Hypothalamus (tissue), 51 donors: ENCODE data around the gene PATJ.
"Not testable (repeated sequence)": the region's sequence is repeated elsewhere in the genome, so short reads cannot be mapped to it uniquely, and the experiment has no call there.

Source experiments
- DNase-seq, 51 donors: peaks; one replicate each; lab custom pipeline; 2025; lab: John Stamatoyannopoulos, UW

Gene PATJ

DNA sequence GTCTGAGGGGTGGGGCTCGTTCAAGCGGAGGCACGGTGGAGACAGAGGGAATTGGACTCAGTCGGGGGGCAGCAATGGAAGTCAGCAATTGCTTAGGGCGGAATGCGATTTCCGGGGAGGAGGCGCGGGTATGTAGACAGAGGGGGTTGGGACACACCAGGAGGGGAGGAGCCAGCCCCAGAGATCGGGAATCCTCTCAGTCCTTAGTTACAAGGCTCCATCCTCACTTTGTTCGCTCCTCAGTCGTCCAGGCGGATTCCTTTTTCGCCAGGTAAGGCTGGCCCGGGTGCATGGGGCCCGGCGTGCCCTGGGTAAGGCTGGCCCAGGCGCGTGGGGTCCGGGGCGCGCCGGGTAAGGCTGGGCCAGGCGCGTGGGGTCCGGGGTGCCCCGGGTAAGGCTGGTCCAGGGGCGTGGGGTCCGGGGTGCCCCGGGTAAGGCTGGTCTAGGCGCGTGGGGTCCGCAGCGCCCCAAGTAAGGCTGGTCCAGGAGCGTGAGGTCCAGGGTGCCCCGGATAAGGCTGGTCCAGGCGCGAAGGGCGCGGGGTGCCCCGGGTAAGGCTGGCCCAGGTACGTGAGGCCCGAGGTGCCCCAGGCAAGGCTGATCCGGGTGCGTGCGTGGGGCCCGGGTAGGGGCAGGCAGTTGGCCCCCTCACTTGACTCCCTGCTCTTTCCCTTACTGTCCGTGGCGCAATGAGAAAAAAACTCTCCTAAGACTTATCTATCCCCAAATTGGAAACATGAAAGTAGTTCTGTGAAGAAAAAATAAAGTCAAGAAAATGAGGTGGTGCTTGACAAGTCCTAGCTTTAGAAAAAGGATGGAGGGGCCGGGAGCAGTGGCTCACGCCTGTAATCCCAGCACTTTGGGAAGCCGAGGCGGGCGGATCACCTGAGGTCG lies 452.6 kb downstream of the PATJ start, which contains the start of gene L1TD1:
Gene L1TD1, plus strand, starts transcription at position 199 of the 894 bp plus-strand sequence. CDS start 11,780 bp downstream, outside the sequence.
- DNase-seq = no peak

- no peak for DNase-seq
Observed at GRCh38 chr1:62196086-62196690, 453.9 kb downstream of the PATJ start.

DNA sequence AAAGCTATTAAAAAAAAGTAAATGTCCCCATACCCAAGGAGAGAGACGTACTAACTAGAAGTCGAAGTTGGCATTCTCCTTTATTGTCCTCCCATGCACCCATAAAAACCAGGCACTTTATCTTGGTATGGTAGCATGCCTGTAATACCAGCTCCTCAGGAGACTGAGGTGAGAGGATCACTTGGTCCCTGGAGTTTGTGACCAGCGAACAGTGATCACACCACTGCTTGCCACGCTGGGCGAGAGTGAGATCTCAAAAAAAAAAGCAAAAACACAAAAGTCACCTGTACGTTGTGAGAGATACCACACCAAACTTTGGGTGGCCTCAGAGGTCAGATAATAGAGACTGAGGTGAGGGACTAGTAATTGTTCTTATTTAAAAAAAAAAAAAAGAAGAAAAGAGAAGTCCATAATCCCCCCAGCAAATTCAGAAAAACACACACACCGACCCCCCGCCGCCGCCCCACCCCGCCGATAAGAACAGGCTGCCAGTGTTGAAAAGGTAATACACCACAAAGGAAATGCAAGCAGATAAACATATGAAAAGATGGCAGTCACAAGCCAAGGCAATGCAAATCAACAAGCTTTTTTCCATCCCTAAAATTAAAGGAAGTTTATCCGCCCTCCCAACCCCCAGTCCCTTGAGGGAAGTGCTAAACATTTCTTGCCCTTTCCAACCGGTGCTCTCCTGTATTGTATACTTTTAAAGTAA lies 455.9 kb downstream of the PATJ start:
- no peak for DNase-seq

DNA sequence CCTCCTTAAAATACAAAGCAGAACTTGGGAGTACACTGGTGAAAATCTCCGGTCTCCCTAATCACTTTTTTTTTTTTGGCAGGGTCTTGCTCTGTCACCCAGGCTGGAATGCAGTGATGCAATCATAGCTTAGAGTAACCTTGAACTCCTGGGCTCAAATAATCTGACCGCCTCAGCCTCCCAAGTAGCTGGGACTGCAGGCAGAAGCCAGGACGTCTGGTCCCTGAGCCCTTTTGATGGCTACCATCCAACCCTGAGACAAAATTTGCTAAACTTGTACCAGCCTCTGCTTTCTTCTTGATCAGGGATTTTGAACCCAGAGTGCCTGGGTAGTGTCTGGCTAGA lies 456.5 kb downstream of the PATJ start:
- DNase-seq = no peak

DNA sequence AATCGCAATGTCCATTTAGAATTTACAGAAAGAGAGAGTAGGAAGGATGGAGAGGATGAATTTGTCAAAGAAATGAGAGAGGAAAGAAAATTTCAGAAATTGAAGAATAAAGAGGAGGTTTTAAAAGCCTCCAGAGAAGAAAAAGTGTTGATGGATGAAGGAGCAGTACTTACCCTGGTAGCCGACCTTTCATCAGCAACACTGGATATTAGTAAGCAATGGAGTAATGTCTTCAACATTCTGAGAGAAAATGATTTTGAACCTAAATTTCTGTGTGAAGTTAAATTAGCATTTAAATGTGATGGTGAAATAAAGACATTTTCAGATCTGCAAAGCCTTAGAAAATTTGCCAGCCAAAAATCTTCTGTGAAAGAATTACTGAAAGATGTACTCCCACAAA lies 464.9 kb downstream of the PATJ start:
- no peak for DNase-seq

GRCh38 chr1:62208087-62208486 lies 465.8 kb downstream of the PATJ start:
- DNase-seq = no peak

- DNase-seq = no peak
Observed at GRCh38 chr1:62208970-62209369, 466.7 kb downstream of the PATJ start.

GRCh38 chr1:62209931-62210595 lies 467.8 kb downstream of the PATJ start:
- DNase-seq = no peak

GRCh38 chr1:62210960-62211359 lies 468.7 kb downstream of the PATJ start:
- DNase-seq = no peak

GRCh38 chr1:62212411-62212810 lies 470.1 kb downstream of the PATJ start:
- no peak for DNase-seq

- no peak for DNase-seq
Observed at GRCh38 chr1:62213075-62213914, 471.0 kb downstream of the PATJ start.

GRCh38 chr1:62218604-62219003 lies 476.3 kb downstream of the PATJ start:
- no peak for DNase-seq

DNA sequence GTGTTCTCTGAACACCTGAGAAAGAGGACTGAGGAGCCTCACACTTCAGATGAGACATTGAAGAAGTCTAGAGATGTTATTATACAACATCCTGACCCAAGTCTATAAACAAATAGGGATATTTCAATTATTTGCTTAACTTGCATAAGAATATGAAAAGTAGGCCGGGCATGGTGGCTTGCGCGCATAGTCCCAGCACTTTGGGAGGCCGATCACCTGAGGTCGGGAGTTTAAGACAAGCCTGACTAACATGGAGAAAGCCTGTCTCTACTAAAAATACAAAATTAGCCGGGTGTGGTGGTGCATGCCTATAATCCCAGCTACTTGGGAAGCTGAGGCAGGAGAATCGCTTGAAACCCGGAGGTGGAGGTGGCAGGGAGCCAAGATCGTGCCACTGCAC lies 478.2 kb downstream of the PATJ start:
- DNase-seq = not testable (repeated sequence)

DNA sequence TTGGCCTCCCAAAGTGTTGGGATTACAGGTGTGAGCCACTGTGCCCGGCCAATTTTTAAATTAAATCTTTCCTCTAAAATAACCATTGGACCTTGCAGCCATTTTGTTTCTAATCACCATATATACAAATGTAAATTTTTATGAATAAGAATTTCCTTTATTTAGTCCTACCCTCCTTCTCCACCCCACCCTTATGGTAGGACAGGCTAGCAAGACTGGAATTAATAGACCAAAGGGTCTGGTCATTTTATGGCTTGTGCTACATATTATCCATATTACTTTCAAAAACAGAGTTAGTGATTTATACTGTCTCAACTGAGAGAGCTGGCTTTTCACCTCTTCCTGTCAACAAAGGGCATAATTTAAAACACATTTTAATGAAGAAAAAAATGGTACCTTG lies 478.9 kb downstream of the PATJ start:
- no peak for DNase-seq

GRCh38 chr1:62222321-62222720 lies 480.0 kb downstream of the PATJ start:
- no peak for DNase-seq

- DNase-seq = no peak
Observed at GRCh38 chr1:62224182-62224581, 481.9 kb downstream of the PATJ start.

GRCh38 chr1:62227496-62227895 lies 485.2 kb downstream of the PATJ start:
- DNase-seq = no peak
